SH-SY5Y (cell line): Measurements from ENCODE around the gene SEPHS2.

ENCODE experiments used
- GATA2 ChIP-seq: IDR thresholded peaks from 2 replicates; pipeline ENCODE4 v1.6.1; 2011; ENCODE audit warnings: mild to moderate bottlenecking, low read depth, low read length
- GATA3 ChIP-seq: IDR thresholded peaks from 2 replicates; pipeline ENCODE4 v1.6.1; 2011; ENCODE audit warnings: low read depth, mild to moderate bottlenecking, low read length, moderate library complexity

DNA sequence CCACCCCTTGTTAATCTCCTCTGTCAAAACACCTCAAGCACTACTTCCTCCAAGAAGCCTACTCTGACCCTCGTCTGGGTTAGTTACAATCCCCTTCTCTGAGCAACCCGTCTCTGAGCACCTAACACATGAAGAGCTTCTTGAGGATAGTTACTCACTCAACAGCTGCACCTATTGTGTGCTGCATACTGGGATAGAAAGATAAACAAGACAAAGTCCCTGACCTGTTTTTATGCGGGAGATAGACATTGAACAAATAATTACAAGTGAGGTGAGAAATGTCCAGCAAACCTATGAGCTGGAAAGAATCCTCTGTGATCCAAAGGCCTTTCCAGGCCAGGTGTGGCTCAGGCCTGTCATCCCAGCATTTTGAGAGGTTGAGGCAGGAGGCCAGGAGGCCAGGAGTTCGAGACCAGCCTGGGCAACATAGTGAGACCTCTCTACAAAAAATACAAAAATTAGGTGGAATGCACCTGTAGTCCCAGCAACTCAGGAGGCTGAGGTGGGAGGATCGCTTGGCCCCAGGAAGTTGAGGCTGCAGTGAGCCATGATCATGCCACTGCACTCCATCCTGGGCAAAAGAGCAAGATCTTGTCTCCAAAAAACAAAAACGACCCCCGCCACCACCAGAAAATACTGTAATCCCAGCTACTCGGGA, 43.8 kb downstream of the SEPHS2 start:
- TF ChIP-seq GATA3: no peak
- TF ChIP-seq GATA2: no peak
